Astrocyte of the cerebellum (primary cell): ENCODE results near the gene ANKFN1.

Source experiments
- DNase-seq: peaks from one replicate; pipeline ENCODE4 v3.0.0-alpha.2; 2011; ENCODE audit warnings: low read depth
- H3K4me3 ChIP-seq: 2 replicates; pipeline ENCODE4 v1.5.1; 2011; ENCODE audit warnings: mild to moderate bottlenecking, low read depth, low read length, moderate library complexity
- in situ Hi-C: cut with HindIII; loops from 2 replicates; pipeline ENCODE4 v1.10.0; 2017; ENCODE audit warnings: low sequenced_read_pairs
- TF ChIP-seq, protein P1 (sequence below): IDR thresholded peaks from 2 replicates; pipeline ENCODE4 v1.5.1; 2012; ENCODE audit warnings: low read length, low read depth, moderate library complexity, mild to moderate bottlenecking; ENCODE audit errors: missing control alignments

Gene ANKFN1

DNA sequence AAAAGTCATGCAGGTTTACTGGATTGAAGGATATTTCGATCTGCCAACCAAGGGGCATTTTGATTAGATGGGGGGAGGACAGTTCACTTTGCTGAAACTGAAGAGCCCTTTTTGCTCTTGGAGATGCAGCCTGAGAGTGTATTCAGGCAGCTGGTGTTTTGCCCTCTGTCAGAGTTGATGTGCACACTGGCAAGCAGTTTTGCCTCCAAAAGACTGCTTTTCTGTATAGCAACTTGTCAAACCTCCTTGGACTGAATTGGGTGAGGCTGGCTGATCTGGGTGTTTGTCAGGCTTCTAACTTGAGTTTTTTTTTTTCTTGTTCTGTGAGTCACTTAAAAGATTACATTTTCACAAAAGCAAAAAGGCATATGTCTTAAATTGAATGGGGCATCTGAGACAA lies 22.6 kb upstream of the ANKFN1 start:
- no peak for DNase-seq
- TF ChIP-seq, protein P1, sequence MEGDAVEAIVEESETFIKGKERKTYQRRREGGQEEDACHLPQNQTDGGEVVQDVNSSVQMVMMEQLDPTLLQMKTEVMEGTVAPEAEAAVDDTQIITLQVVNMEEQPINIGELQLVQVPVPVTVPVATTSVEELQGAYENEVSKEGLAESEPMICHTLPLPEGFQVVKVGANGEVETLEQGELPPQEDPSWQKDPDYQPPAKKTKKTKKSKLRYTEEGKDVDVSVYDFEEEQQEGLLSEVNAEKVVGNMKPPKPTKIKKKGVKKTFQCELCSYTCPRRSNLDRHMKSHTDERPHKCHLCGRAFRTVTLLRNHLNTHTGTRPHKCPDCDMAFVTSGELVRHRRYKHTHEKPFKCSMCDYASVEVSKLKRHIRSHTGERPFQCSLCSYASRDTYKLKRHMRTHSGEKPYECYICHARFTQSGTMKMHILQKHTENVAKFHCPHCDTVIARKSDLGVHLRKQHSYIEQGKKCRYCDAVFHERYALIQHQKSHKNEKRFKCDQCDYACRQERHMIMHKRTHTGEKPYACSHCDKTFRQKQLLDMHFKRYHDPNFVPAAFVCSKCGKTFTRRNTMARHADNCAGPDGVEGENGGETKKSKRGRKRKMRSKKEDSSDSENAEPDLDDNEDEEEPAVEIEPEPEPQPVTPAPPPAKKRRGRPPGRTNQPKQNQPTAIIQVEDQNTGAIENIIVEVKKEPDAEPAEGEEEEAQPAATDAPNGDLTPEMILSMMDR, result no peak
- in situ Hi-C loops, result no loop called here
- H3K4me3 ChIP-seq, result no peak overlapping the region

- in situ Hi-C loops, result no loop called here
- DNase-seq, result no peak
- no peak overlapping the region for H3K4me3 ChIP-seq
- TF ChIP-seq, protein P1, result no peak
Observed at GRCh38 chr17:56131431-56131830, 21.8 kb upstream of the ANKFN1 start.

DNA sequence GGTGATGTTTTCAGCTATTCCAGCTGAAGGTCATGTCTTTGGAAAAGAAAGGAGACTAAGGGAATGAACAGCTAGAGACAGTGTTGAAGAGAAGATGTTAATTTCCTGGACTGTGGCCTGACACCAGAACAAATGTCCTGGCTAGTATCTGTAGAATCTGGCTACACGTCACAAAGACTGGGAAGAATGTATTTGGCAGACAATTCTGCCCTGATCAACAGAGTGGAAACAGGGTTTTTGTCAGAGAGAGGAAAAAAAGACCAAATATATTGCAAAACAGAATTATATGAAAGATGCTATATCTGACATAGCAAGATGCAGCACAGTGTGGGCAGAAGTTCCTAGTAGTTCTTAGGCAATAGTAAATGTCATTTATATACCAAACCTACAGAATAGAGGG lies 17.0 kb upstream of the ANKFN1 start:
- no peak overlapping the region for H3K4me3 ChIP-seq
- peak; percentile 19 for DNase-seq
- in situ Hi-C loops, result no loop called here
- TF ChIP-seq, protein P1, result no peak

- DNase-seq, result peak; percentile 84
- H3K4me3 ChIP-seq, result no peak overlapping the region
- in situ Hi-C loops, result no loop called here
- TF ChIP-seq, protein P1, result no peak
Observed at GRCh38 chr17:56141046-56141839, 12.0 kb upstream of the ANKFN1 start.

DNA sequence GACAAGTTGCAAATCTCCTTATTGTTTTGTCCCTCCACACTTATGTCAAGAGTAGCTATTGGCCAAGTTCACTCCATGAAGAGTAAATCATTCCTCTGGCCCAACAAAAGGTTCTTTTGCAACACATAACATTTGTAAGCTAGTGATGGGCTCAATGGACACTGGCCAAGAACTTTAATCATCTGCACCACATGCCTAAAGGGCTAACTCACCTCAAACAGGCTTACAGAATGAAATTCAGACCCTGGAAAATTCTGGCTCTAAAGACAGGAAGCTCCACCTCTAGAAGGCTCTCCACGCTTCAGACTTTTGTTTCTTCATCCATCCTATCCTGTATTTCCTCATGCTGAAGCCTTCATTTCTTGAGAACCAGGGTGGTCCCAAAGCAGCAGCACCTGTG lies 10.9 kb upstream of the ANKFN1 start:
- in situ Hi-C loops, result no loop called here
- TF ChIP-seq, protein P1, result no peak
- peak; percentile 93 for DNase-seq
- no peak overlapping the region for H3K4me3 ChIP-seq

- H3K4me3 ChIP-seq, result no peak overlapping the region
- no peak for DNase-seq
- TF ChIP-seq, protein P1, result no peak
- in situ Hi-C loops, result no loop called here
Observed at GRCh38 chr17:56142781-56143180, 10.5 kb upstream of the ANKFN1 start.
